ENCODE data around the gene SUPT4H1.

SUPT4H1 gene

DNA sequence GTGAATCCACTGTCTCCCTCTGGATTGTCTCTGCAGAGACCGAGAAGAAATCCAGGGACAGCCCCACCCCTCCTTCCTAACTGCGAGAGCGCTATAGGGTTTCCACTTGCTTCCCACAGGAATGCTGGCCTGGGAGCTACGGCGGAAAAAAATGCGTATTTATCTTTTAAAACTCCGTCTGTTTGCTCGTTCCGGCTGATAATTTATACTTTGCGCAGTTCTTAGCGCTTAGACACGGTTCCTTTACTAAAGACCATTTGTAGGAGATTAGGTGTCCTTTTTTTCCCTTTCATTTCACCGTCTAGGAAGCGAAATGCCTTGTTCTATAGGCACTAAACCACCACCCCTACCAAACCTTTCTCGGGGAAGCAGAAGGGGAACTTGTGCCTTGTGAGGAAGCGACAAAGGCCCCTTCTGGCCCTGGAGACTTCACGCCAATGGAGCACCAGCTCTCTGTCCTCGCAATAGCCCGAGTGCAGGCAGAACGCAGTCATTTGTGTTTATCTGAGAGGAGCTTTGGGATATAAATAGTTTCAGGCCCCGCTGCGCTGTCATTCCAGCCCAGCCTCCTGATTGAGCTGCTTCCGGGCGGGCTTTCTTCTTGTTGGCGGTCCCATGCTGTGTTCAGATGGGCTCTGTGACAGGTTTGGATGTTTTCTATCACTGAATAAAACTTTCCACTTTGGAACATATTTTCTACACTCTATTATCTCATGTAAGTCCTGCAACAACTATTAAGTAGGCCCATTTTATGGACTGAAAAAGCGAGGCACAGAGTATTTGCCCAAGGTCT, 791 bp upstream of the SUPT4H1 start:
- peak overlapping the region; percentile 92 for H3K27ac ChIP-seq
- TF ChIP-seq CTCF (conservative IDR thresholded peaks at IDR 0.05) = no peak

GRCh38 chr17:58351182-58351581, 819 bp downstream of the SUPT4H1 start:
- H3K27ac ChIP-seq = peak overlapping the region; percentile 92
- no peak for TF ChIP-seq CTCF (conservative IDR thresholded peaks at IDR 0.05)

GRCh38 chr17:58348038-58348437, 4.0 kb downstream of the SUPT4H1 start:
- no peak overlapping the region for H3K27ac ChIP-seq
- TF ChIP-seq CTCF (conservative IDR thresholded peaks at IDR 0.05) = no peak

- H3K27ac ChIP-seq = no peak overlapping the region
- no peak for TF ChIP-seq CTCF (conservative IDR thresholded peaks at IDR 0.05)
Observed at GRCh38 chr17:58345500-58345899, 6.5 kb downstream of the SUPT4H1 start.

- no peak for TF ChIP-seq CTCF (conservative IDR thresholded peaks at IDR 0.05)
Observed at GRCh38 chr17:58344791-58345157, 7.2 kb downstream of the SUPT4H1 start.

GRCh38 chr17:58344047-58344790, 7.8 kb downstream of the SUPT4H1 start:
- TF ChIP-seq CTCF (conservative IDR thresholded peaks at IDR 0.05) = no peak
- no peak overlapping the region for H3K27ac ChIP-seq

More at GRCh38 chr17:58344791-58345157, 7.2 kb downstream of the SUPT4H1 start:
- H3K27ac ChIP-seq = no peak overlapping the region

DNA sequence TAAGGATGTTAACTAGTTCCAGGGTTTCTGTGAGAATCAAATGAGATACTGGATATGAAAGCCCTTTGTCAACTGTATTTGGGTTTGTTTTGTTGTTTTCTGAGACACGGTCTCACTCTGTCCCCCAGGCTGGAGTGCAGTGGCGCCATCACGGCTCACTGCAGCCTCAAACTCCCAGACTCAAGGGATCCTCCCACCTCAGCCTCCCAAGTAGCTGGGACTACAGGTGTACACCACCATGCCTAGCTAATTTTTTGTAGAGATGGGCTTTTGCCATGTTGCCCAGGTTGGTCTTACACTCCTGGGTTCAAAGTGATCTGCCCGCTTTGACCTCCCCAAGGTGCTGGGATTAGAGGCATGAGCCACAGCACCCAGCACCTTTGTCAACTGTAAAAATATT, 8.9 kb downstream of the SUPT4H1 start:
- H3K27ac ChIP-seq = no peak overlapping the region
- TF ChIP-seq CTCF (conservative IDR thresholded peaks at IDR 0.05) = no peak

All from VCaP (cell line).